GM08714 (cell line): Measurements from ENCODE around the gene TDRD3.
A peak's percentile ranks its signal among the peaks of the same experiment; 100 is the strongest.

Experiments used
- H3K4me3 ChIP-seq: fragments of 200-500 bp; sonication (Bioruptor generic); 2 replicates; pipeline ENCODE4 v1.5.1; 2014; ENCODE audit warnings: mild to moderate bottlenecking, low read length, inconsistent platforms
- ZNF274 ChIP-seq: IDR thresholded peaks from 2 replicates; pipeline ENCODE4 v1.6.1; 2012; ENCODE audit warnings: mild to moderate bottlenecking, low read depth, low read length

TDRD3 gene

DNA sequence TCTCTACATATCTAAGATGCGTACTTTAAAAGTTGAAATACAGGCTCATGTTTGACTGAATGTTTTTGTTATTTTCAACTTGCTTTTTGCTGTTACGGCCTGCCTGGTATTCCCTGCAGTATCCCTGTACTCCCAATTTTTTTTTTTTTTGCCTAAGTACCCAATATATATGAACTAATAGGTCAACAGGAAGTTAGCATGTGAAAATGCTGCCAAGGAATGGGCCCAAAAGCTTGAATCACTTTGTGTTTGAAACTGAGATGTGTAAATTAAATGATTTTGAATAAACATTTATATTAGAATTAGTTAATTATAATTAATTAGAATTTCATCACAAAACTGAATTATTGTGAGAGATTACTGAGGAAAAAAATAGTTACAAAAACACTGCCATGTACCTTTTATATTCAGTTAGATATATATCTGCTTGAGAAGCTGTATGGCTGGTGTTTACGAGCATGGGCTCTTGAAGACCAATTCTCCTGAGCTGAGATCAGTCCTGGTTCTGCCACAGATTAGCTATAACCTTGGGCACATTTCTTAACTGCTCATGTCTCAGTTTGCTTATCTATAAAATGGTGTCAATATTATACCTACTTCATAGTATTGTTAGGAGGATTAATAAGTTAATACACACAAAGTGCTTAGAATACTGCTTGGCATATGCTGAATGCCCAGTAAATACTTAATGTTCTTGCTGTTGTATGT, 16.0 kb downstream of the TDRD3 start:
- no peak overlapping the region for H3K4me3 ChIP-seq
- no peak for TF ChIP-seq ZNF274

DNA sequence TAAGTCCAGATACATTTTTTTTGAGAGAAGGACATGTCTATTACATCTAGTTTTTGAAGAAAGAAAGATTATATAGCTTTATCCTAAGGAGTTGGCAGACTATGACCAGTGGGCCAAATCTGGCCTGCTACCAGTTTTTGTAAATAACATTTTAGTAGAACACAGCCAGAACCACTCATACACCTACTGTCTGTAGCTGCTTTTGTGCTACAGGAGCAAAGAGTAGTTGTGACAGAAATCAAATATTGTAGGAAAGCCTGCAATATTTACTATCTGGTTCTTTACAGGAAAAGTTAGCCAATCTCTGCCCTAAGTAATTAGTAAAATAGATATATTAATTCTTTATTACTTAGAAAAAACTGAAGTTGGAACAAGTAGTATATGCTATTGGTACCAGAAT, 17.2 kb downstream of the TDRD3 start:
- TF ChIP-seq ZNF274, result no peak

DNA sequence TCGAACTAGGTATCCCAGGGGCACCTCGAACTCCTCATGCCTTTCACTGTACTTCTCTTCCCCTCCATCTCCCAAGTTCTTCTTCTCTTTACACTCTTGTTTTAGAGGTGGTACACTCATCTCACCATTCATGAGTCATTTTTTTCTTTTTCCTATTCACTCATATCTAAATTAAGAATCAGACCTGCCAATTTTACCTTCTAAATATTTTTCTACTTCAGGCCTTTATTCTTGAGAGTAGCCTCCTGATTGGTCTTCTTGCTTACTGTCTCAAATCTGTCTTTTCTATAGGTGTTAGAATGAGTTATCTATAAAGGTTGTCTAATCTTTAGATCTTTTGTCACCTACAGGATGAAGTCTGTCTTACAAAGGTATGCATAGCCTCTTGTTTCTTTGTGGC, 20.7 kb downstream of the TDRD3 start:
- no peak for TF ChIP-seq ZNF274
- no peak overlapping the region for H3K4me3 ChIP-seq

More for the DNA sequence above, 17.2 kb downstream of the TDRD3 start:
- H3K4me3 ChIP-seq, result no peak overlapping the region

DNA sequence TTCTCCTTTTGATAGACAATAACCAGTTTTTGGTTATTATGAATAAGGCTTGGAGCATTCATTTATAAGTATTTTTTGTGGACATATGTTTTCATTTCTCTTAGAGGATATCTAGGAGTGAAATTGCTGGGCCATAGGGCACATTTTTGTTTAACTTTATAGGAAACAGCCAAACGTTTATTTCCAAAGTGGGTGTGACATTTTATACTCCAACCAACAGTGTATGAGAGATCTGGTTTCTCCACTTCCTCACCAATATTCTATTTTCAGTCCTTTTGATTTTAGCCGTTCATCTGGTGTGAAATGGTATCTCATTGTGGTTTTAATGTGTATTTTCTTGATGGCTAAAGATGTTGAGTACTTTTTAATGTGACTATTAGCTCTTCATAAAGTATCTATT, 21.9 kb downstream of the TDRD3 start:
- no peak overlapping the region for H3K4me3 ChIP-seq
- TF ChIP-seq ZNF274, result no peak

DNA sequence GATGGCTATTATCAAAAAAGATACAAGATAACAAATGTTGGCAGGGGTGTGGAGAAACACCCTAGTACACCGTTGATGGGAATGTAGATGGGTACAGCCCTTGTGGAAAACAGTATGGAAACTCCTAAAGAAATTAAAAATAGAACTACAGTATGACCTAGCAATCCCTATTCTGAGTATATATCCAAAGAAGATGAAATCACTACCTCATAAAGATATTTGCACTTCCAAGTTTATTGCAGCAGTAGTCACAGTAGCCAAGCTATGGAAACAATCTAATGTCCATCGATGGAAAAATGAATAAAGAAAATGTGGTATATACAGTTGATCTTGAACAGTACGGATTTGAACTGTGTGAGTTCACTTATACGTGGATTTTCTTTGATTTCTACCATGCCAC, 28.3 kb downstream of the TDRD3 start:
- no peak for TF ChIP-seq ZNF274
- no peak overlapping the region for H3K4me3 ChIP-seq

DNA sequence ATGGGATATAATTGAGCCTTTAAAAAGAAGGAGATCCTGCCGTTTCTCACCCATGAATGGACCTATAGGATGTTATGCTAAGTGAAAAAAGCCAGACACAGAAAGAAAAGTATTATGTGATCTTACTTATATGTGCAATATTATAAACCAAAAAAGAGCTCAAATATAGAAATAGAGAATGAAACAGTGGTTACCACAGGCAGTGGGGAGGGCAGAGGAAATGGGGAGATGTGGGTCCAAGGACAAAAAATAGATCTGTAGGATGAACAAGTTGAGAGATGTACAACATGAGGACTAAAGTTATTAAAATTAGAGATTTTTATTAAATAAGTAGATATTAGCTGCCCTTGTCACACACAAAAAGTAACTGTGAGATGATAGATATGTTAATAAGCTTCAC, 29.1 kb downstream of the TDRD3 start:
- no peak overlapping the region for H3K4me3 ChIP-seq
- TF ChIP-seq ZNF274, result no peak

DNA sequence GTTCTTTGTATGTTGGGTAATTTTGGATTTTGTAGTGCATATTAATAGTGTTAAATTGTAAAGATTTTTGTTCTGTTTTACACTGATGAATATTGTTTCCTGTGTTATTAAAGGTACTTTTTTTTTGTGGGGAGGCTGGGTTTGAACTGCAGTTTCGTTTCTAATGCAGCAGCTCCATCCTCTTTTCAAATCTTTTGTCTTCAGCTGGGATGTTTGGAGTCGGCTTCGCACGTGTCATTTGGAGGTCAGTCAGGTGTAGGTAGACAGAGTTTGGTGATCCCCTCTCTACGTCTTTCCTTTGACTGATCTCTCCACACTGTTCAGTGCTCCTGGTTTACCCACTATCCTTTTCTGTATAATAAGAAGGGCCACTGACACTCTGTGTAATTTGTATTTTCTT, 30.3 kb downstream of the TDRD3 start:
- H3K4me3 ChIP-seq, result peak overlapping the region; percentile 61; the same call in 1 of the 2 replicates
- TF ChIP-seq ZNF274, result no peak

DNA sequence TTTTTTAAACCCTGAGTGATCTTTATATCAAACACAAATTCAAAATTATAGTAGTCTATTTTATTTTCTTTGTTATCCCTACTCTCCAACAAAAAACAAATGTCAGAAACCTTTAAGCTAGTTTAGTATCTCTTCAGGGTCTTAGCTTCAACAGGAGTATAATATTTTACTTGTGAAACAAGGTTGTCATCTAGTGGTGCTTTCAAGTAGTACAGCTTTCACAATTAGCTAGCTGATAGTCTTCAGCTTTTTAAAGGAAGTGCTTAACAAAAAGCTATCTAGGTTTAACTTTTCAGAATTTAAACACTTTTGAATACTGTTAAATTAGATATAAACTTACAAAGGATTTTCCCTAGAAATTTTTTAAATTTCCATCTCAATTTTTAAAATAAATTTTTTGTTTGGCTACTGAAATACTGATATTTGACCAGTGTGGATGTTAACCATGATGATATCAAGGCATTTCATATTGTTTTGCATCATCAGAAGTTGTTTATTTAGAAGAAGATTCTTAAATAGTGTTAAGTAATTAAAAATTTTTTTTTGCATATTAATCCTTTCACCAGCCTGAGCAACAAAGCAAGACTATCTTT, 34.2 kb downstream of the TDRD3 start:
- H3K4me3 ChIP-seq, result no peak overlapping the region
- no peak for TF ChIP-seq ZNF274

DNA sequence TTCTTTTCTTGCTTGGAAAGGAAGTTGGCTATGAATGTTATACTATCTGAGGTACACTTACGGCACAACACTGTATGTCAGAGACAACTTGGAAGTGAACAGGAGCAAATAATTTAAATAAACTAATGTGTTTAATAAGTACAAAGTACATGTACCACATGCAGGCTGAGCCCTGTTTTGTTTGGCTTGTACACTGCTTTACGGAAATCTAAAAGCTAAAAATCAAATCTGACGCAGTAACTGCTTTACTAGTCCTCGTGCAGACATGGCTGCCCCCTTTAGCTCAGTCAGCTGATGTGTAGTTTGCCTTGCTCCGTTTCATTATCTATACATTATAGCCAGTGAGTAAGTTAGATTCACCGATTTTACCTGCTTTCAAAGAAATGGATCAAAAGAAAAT, 36.5 kb downstream of the TDRD3 start:
- no peak overlapping the region for H3K4me3 ChIP-seq
- TF ChIP-seq ZNF274, result no peak

DNA sequence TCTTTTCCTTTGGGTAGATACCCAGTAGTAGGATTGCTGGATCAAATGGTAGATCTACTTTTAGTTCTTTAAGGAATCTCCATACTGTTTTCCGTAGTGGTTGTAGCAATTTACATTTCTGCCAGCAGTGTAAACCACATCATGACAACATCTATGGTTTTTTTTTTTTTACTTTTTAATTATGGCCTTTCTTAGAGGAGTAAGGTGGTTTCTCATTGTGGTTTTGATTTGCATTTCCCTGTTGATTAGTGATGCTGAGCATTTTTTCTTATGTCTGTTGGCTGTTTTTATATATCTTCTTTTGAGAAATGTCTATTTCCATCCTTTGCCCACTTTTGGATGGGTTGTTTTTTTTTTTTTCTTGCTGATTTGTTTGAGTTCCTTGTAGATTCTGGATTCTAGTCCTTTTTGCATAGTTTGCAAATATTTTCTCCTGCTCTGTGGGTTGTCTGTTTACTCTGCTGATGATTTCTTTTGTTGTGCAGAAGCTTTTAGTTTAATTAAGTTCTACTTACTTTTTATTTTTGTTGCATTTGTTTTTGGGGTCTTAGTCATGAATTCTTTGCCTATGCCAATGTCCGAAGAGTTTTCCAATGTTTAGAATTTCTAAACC, 38.8 kb downstream of the TDRD3 start:
- TF ChIP-seq ZNF274, result no peak
- no peak overlapping the region for H3K4me3 ChIP-seq

DNA sequence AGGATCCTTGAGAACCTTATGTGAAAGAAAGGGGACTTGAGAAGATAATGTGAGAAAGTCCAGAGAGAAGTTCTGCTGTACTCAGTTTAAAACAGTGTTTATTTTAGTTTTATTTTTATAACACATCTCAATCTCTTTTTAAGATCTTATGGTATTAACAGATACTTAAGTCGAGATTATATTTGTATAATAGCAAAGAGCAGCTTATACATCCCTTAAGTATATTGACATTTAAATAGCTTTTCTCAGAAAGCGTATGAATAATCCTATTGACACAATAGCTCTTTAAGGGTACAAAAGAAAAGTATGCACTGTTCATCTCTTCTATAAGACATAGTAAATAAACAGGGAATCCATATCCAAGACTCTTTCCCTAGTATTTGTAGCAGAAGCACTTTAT, 42.2 kb downstream of the TDRD3 start:
- TF ChIP-seq ZNF274, result no peak

DNA sequence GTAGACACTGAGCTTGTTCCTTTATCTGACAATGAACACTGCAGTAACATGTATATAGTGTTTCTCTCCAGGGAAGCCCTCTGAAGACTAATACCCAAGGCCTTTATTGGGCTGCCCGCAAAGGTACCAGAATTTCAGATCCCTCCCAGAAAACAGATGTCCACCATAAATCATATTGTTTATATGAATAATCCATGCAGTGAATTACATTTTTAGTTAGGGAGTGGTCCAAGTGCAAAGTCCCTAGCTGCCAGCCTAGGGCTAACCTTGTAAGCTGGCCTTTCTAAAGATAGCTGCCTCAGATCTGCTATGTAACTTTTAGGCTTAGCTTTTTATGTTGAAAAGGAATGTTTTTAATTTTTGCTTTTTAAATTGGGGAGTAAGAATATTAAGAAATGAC, 44.7 kb downstream of the TDRD3 start:
- no peak for TF ChIP-seq ZNF274
- no peak overlapping the region for H3K4me3 ChIP-seq

More for the DNA sequence above, 42.2 kb downstream of the TDRD3 start:
- H3K4me3 ChIP-seq, result no peak overlapping the region

DNA sequence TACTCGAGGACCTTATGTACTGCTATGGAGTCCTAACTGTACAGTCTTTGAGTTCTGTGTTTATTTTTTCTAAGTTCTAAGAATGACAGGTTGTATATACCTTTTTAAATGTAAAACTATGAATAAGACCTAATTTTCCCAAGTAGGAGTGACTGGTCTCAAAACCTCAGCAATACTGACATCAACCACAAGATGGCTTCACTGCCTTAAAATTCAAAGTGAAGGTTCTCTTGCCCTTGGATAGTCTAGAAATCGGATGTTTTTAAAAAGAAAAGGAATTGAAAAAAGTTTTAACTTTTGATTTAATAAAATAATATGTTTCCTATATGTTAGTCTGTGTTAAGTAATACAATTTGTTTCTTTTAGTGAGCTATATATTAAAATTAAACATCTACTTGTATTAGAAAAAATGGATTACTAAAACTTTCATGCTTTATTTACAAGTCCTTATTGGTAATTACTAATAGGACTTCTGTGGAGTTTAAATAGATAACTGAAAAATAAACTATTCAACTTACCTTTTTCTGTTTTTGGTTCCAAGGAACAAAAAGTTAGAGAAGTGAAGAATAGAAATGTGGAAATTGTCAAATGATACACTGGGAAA, 52.0 kb downstream of the TDRD3 start:
- no peak overlapping the region for H3K4me3 ChIP-seq
- no peak for TF ChIP-seq ZNF274

DNA sequence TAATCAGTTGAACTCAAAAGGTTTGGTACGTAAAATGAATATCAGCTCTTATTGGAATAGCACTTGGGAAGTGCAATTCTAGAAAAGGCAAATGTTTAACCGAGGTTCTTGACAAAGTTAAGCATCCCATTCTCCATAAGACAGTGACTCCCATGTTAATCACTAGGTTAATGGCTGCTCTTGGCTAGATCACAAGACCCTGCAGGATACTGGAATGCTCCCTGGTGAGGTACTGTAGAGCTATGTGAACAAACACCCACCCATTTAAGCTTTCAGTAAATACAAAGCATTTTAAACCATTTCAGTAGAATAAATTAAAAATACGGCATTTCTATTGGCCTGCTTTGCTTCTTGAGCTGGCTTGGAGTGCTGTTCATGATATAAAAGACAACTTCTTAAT, 56.5 kb downstream of the TDRD3 start:
- TF ChIP-seq ZNF274, result no peak
- H3K4me3 ChIP-seq, result no peak overlapping the region

DNA sequence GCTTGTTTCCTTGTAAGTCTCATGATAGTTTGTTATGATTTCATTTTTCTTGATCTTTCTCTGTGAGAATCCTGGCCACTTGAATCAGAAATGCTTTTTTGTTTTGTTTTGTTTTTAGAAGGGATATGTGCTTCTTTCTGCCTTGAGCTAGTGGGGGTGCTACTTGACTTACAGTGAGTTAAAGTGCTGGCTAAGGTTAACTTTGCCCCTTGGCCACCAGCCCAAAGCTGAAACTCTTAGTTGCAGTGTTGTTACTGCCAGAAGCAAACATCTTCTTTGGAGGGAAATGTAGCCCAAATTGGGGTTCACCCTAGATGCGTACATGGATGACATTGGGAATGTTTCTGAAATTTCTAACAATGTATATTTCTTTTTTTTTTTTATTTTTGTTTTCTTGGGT, 57.4 kb downstream of the TDRD3 start:
- no peak for TF ChIP-seq ZNF274
- no peak overlapping the region for H3K4me3 ChIP-seq
